Peyer's patch (tissue), 4 donors: Measurements from ENCODE around the gene SIGLEC7. TPM values are rescaled to one million over a fixed set of nuclear protein-coding genes. Genes with fewer than 3 reads are reported as not detected.
"Not testable (repeated sequence)": the region's sequence is repeated elsewhere in the genome, so short reads cannot be mapped to it uniquely, and the experiment has no call there.

ENCODE experiments used
- DNase-seq, 3 donors: peaks; one replicate each; pipeline ENCODE4 v3.0.0-alpha.2; 2017 to 2019
- H3K27ac ChIP-seq, 4 donors: fragments of 200-600 bp; sonication (generic); one replicate each; pipeline ENCODE4 v1.5.1; 2016 to 2019
- H3K27me3 ChIP-seq, 2 donors: fragments of 200-600 bp; sonication (generic); one replicate each; pipeline ENCODE4 v1.5.1; 2019
- H3K36me3 ChIP-seq, 3 donors: fragments of 200-600 bp; sonication (generic); one replicate each; pipeline ENCODE4 v1.5.1; 2016 to 2019
- H3K4me1 ChIP-seq, 4 donors: fragments of 200-600 bp; sonication (generic); one replicate each; pipeline ENCODE4 v1.5.1; 2016 to 2019
- H3K4me3 ChIP-seq, 4 donors: fragments of 200-600 bp; sonication (generic); 1 replicate in 3 of 4; 2 replicates in 1 of 4; pipeline ENCODE4 v1.5.1; 2016 to 2019; ENCODE audit warnings: mild to moderate bottlenecking in 1 of 4
- H3K9me3 ChIP-seq, 4 donors: fragments of 200-600 bp; sonication (generic); one replicate each; pipeline ENCODE4 v1.5.1; 2016 to 2019; ENCODE audit warnings: mild to moderate bottlenecking in 1 of 4
- POLR2A ChIP-seq, 2 donors: fragments of 450-650 bp; IDR thresholded peaks; one replicate each; pipeline ENCODE4 v1.5.1; 2017; ENCODE audit warnings: antibody characterized with exemption in 2 of 2, mild to moderate bottlenecking in 2 of 2, moderate library complexity in 2 of 2
- total RNA-seq, 4 donors: library from RNA; depleted of rRNA; stranded (reverse); fragments of >200 nt; gene quantifications; one replicate each; pipeline ENCODE4 v1.1.0, GENCODE V29; 2016
- TF ChIP-seq, protein P1 (sequence below), 6 experiments: fragments of 450-650 bp in 4 of 6; fragments of 200-600 bp in 2 of 6; sonication (generic) in 1 of 6; IDR thresholded peaks; one replicate each; pipeline ENCODE4 v1.5.1; 2017 to 2019; ENCODE audit warnings: antibody characterized with exemption in 6 of 6, mild to moderate bottlenecking in 3 of 6, moderate library complexity in 1 of 6

Gene SIGLEC7
- total RNA-seq, 4 donors from 2014 or later = not detected

DNA sequence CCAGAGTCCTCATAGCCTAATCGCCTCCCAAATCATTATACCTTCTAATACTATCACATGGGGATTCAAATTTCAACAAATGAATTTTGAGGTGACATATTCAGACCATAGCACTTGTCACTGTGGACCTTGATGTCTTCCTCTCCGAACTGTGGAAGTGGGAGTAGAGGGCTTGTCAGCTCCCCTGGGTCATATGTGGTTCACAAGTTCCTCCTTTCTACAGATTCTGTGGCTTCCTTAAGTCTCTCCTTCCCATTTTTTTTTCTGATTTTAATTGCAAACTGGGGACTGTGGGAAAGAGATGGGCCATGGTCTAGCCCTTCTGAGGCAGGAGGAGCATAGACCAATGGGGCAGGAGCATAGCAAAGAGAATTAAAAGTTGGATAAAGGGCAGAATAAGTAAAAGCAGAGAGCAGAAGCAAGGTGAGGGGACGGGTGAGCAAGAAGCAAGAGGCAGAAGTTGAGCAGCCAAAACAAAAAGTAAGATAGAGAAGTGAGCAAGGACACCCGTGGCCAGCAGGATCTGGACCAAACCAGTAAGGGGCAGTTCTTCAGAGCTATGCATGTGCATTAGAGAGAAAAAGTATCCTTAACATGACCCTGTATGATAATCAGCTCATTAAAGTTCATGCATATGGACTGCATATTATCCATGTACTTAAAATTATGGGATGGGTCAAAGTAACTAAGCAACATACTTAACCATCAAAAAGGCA, 2.6 kb upstream of the SIGLEC7 start:
- Histone ChIP-seq H3K27ac (peak overlapping the region in 1 of 4 donors; percentile 25), H3K9me3 (no peaks in the 10 kb centered on the region), H3K4me1 (no peaks in the 10 kb centered on the region), H3K36me3 (no peaks in the 10 kb centered on the region), H3K4me3 (no peak overlapping the region), H3K27me3 (no peaks in the 10 kb centered on the region)
- TF ChIP-seq, protein P1, sequence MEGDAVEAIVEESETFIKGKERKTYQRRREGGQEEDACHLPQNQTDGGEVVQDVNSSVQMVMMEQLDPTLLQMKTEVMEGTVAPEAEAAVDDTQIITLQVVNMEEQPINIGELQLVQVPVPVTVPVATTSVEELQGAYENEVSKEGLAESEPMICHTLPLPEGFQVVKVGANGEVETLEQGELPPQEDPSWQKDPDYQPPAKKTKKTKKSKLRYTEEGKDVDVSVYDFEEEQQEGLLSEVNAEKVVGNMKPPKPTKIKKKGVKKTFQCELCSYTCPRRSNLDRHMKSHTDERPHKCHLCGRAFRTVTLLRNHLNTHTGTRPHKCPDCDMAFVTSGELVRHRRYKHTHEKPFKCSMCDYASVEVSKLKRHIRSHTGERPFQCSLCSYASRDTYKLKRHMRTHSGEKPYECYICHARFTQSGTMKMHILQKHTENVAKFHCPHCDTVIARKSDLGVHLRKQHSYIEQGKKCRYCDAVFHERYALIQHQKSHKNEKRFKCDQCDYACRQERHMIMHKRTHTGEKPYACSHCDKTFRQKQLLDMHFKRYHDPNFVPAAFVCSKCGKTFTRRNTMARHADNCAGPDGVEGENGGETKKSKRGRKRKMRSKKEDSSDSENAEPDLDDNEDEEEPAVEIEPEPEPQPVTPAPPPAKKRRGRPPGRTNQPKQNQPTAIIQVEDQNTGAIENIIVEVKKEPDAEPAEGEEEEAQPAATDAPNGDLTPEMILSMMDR (IDR thresholded peaks at IDR 0.05) = no peak
- TF ChIP-seq POLR2A (IDR thresholded peaks at IDR 0.05) = no peak
- DNase-seq = no peak

DNA sequence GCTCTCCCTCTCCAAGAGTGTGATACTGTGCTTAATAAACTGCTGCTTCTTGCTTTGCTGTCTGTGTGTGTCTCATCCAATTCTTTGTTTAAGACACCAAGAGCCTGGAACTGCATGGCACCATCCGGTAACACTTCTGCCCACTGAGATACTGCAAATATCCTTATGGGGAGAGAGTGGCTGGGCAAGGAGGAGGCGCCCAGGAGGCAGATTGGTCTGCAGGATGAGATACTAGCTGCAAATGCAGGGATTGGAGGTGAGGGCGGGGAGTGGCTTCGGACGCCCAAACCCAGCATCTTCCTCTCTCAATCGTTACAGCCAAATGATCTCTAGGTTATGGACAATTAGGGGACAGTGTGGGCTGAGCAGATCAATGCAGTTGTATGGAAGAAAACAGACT, 1.7 kb upstream of the SIGLEC7 start:
- TF ChIP-seq POLR2A (IDR thresholded peaks at IDR 0.05) = no peak
- TF ChIP-seq, protein P1 (IDR thresholded peaks at IDR 0.05) = no peak
- Histone ChIP-seq H3K4me1 (no peaks in the 10 kb centered on the region), H3K4me3 (no peak overlapping the region), H3K36me3 (no peaks in the 10 kb centered on the region), H3K9me3 (no peaks in the 10 kb centered on the region), H3K27me3 (no peaks in the 10 kb centered on the region), H3K27ac (no peak overlapping the region)
- DNase-seq = no peak

DNA sequence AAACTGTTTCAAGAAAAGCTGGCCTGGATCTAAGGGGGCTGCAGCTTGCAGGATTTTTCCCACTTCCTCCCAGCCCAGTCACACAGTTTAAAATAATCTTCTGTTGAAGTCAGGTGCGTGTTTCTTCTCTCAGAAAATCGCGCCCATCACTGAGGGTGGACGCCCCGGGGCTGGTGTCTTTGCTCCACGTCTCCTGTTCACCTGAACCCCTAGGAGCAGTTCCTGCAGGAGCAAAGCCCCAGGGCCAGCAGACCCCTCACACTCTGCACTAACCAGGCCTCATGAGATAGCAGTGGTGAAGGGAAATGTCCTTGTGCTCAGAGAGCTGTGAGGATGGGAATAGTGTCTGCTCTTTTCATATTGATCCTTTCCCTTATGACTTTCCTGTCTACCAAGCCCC, 920 bp upstream of the SIGLEC7 start:
- Histone ChIP-seq H3K4me3 (no peak overlapping the region), H3K27me3 (no peaks in the 10 kb centered on the region), H3K9me3 (no peaks in the 10 kb centered on the region), H3K27ac (no peak overlapping the region), H3K36me3 (no peaks in the 10 kb centered on the region), H3K4me1 (no peaks in the 10 kb centered on the region)
- DNase-seq = no peak
- TF ChIP-seq POLR2A (IDR thresholded peaks at IDR 0.05) = no peak
- TF ChIP-seq, protein P1 (IDR thresholded peaks at IDR 0.05) = no peak

DNA sequence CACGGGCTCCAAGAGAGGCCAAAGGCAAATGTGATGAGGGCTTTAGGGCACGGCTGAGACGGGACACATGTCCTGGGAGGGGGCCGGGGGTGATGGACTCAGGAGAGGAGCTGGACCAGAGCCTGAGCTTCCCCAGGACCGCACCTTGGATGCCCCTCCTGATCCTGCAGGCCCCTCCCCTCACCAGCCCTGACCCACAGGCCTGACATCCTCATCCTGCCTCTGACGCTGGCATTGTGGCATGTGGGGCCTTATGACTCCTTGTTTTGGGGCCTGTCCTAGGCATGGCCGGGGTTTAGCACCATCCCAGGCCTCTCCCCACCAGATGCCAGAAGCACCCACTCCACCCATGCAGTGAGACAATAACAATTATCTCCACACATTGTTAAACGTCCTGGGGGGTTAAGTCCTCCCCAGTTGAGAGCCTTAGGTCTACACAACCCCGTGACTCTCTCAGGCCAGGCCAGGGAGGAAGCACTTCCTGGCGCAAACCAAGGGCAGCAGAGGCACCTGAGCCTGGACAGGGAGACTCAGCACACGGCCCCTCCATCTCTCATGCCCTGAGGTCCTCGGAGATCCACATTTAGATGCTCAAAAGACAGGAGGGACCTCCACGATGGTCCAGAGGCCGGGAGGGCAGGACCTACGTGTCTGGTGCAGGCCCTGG, 841 bp downstream of the SIGLEC7 start:
- not testable (repeated sequence) for DNase-seq, H3K36me3 ChIP-seq, H3K27me3 ChIP-seq, H3K4me3 ChIP-seq, H3K4me1 ChIP-seq, H3K9me3 ChIP-seq
- peak overlapping the region in 2 of 4 donors; percentile 35 to 43 for H3K27ac ChIP-seq

DNA sequence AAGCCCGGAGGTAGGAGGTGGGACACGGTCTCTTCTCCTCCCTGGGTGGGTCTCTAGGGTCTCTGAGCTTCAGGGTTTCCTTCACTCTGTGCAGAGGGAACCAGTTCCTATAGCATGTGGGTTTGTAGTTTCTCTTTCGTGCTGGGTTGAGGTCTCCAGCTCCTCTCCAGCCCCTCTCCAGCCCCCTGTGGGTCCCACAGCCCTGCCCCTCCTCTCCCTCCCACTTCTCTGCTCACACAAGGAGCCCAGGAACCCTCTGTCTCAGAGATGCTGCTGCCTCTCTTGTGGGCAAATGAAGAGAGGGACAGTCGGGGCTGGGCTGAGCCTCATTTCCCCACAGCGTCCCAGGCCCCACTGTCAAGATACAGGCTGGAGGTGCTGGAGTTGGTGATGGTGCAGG, 1.4 kb downstream of the SIGLEC7 start:
- Histone ChIP-seq H3K9me3 (no peaks in the 10 kb centered on the region), H3K4me1 (no peaks in the 10 kb centered on the region), H3K27me3 (no peaks in the 10 kb centered on the region), H3K4me3 (no peak overlapping the region), H3K27ac (no peak overlapping the region), H3K36me3 (no peaks in the 10 kb centered on the region)
- TF ChIP-seq, protein P1 (IDR thresholded peaks at IDR 0.05) = no peak
- no peak for TF ChIP-seq POLR2A (IDR thresholded peaks at IDR 0.05)
- no peak for DNase-seq

DNA sequence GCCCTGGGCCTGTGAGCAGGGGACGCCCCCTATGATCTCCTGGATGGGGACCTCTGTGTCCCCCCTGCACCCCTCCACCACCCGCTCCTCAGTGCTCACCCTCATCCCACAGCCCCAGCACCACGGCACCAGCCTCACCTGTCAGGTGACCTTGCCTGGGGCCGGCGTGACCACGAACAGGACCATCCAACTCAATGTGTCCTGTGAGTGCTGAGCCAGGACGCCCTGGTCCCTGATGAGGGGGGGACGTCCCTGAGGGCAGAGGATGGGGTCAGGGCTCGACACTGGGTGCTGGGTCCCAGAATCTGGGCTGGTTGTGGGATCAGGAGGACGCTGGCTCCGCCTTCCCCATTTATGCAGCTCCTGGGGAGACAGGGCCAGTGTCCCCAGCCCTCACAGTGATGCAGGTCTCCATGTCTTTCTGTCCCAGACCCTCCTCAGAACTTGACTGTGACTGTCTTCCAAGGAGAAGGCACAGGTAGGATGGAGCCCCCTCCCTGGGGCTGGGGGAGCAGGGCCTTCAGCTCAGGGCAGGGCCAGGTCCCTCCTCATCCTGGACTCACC, 2.5 kb downstream of the SIGLEC7 start:
- no peak overlapping the region for H3K4me3 ChIP-seq
- no peak overlapping the region for H3K27ac ChIP-seq
- TF ChIP-seq, protein P1 (IDR thresholded peaks at IDR 0.05) = no peak
- TF ChIP-seq POLR2A (IDR thresholded peaks at IDR 0.05) = no peak
- no peaks in the 10 kb centered on the region for H3K36me3 ChIP-seq
- no peaks in the 10 kb centered on the region for H3K4me1 ChIP-seq
- no peak for DNase-seq
- H3K9me3 ChIP-seq = no peaks in the 10 kb centered on the region
- no peaks in the 10 kb centered on the region for H3K27me3 ChIP-seq
